ENCODE measurements around the gene GPR42.
"Not testable (repeated sequence)": the region's sequence is repeated elsewhere in the genome, so short reads cannot be mapped to it uniquely, and the experiment has no call there.

The GPR42 gene

GRCh38 chr19:35347171-35347929 lies 23.5 kb upstream of the GPR42 start, which contains the start of gene FFAR1:
FFAR1 (plus strand) TSS chr19:35347902; CDS start chr19:35351552, 3,650 bp downstream.
- no peak for DNase-seq (ENCODE audit: low read depth)

GRCh38 chr19:35347930-35348298 lies 23.0 kb upstream of the GPR42 start:
- no peak for DNase-seq (ENCODE audit: low read depth)

GRCh38 chr19:35348911-35349611 lies 21.8 kb upstream of the GPR42 start:
- no peak for DNase-seq (ENCODE audit: low read depth)

GRCh38 chr19:35349614-35350521 lies 21.0 kb upstream of the GPR42 start:
- no peak for DNase-seq (ENCODE audit: low read depth)

- DNase-seq (ENCODE audit: low read depth) = no peak
These were observed 20.3 kb upstream of the GPR42 start for GRCh38 chr19:35350591-35350990.

- DNase-seq (ENCODE audit: low read depth) = no peak
These were observed 19.3 kb upstream of the GPR42 start for GRCh38 chr19:35351411-35352176.

- no peak for DNase-seq (ENCODE audit: low read depth)
These were observed 18.8 kb upstream of the GPR42 start for GRCh38 chr19:35352177-35352447.

GRCh38 chr19:35352448-35353304 lies 18.2 kb upstream of the GPR42 start:
- peak; percentile 26 for DNase-seq (ENCODE audit: low read depth)

- DNase-seq (ENCODE audit: low read depth) = no peak
These were observed 17.2 kb upstream of the GPR42 start for GRCh38 chr19:35353635-35354034.

- DNase-seq (ENCODE audit: low read depth) = no peak
These were observed 16.0 kb upstream of the GPR42 start for GRCh38 chr19:35354898-35355297.

GRCh38 chr19:35355791-35356460 lies 14.9 kb upstream of the GPR42 start:
- no peak for DNase-seq (ENCODE audit: low read depth)

- no peak for DNase-seq (ENCODE audit: low read depth)
These were observed 12.8 kb upstream of the GPR42 start, which contains the start of gene FFAR3 for GRCh38 chr19:35357867-35358573. FFAR3 (plus strand) TSS chr19:35358460; CDS start chr19:35358891, 431 bp downstream.

- not testable (repeated sequence) for DNase-seq (ENCODE audit: low read depth)
These were observed 12.0 kb upstream of the GPR42 start for GRCh38 chr19:35358834-35359233.

GRCh38 chr19:35359395-35359794 lies 11.5 kb upstream of the GPR42 start:
- not testable (repeated sequence) for DNase-seq (ENCODE audit: low read depth)

GRCh38 chr19:35360081-35360480 lies 10.8 kb upstream of the GPR42 start:
- DNase-seq (ENCODE audit: low read depth) = not testable (repeated sequence)

- no peak for DNase-seq (ENCODE audit: low read depth)
These were observed 9.9 kb upstream of the GPR42 start for GRCh38 chr19:35360880-35361420.

GRCh38 chr19:35362261-35363000 lies 8.4 kb upstream of the GPR42 start:
- no peak for DNase-seq (ENCODE audit: low read depth)

GRCh38 chr19:35363001-35363590 lies 7.8 kb upstream of the GPR42 start:
- DNase-seq (ENCODE audit: low read depth) = no peak
